Caco-2 (cell line): ENCODE measurements around the gene NCMAP. TPM values are rescaled to one million over a fixed set of nuclear protein-coding genes. Genes with fewer than 3 reads are reported as not detected.

ENCODE experiments used
- BruUV-seq: library from RNA; stranded (reverse); fragments of 400-500 nt; replicated peaks from 2 replicates; lab custom pipeline; 2021; lab: Mats Ljungman, UMichigan
- CTCF ChIA-PET: fragments of 300-600 bp; sonication (Branson Sonifier 250); formaldehyde crosslinking; loops from one replicate; lab custom pipeline; 2022; ENCODE audit warnings: antibody characterized with exemption; lab: Charles Lee
- POLR2A ChIA-PET: fragments of 300-600 bp; sonication (Branson Sonifier 250); formaldehyde crosslinking; loops from one replicate; lab custom pipeline; 2022; ENCODE audit warnings: antibody characterized with exemption; lab: Charles Lee
- DNase-seq, 2 experiments: peaks; one replicate each; pipeline versions ENCODE4 v3.0.0 to v3.0.0-alpha.2; 2020 to 2022
- H3K27me3 ChIP-seq: replicated peaks from 2 replicates; pipeline ENCODE4 v1.6.0; 2011; ENCODE audit warnings: low read length; ENCODE audit not compliant: control insufficient read depth, insufficient read depth
- H3K36me3 ChIP-seq: 2 replicates; pipeline ENCODE4 v1.5.1; 2011; ENCODE audit warnings: low read length; ENCODE audit not compliant: control insufficient read depth, insufficient read depth
- H3K4me1 ChIP-seq: fragments of 250-450 bp; sonication (Bioruptor Pico); 2 replicates; pipeline ENCODE4 v1.5.1; 2020; ENCODE audit warnings: mild to moderate bottlenecking
- H3K4me3 ChIP-seq: 2 replicates; pipeline ENCODE4 v1.5.1; 2011; ENCODE audit warnings: low read depth, mild to moderate bottlenecking, control low read depth, low read length
- H3K9me3 ChIP-seq: fragments of 250-450 bp; sonication (Bioruptor Pico); 2 replicates; pipeline ENCODE4 v1.5.1; 2020; ENCODE audit warnings: mild to moderate bottlenecking, moderate library complexity
- H3K27ac Mint-ChIP-seq: one replicate; pipeline ENCODE4 v1.8.0; 2022; ENCODE audit warnings: mixed read lengths; ENCODE audit not compliant: unreplicated experiment
- H3K27me3 Mint-ChIP-seq: one replicate; pipeline ENCODE4 v1.8.0; 2022; ENCODE audit warnings: mixed read lengths; ENCODE audit not compliant: insufficient read depth, unreplicated experiment
- H3K36me3 Mint-ChIP-seq: one replicate; pipeline ENCODE4 v1.8.0; 2022; ENCODE audit warnings: mild to moderate bottlenecking, mixed read lengths; ENCODE audit not compliant: insufficient read depth, unreplicated experiment
- H3K4me1 Mint-ChIP-seq: one replicate; pipeline ENCODE4 v1.8.0; 2022; ENCODE audit warnings: low read depth, mixed read lengths; ENCODE audit not compliant: unreplicated experiment
- H3K4me3 Mint-ChIP-seq: one replicate; pipeline ENCODE4 v1.8.0; 2022; ENCODE audit warnings: mild to moderate bottlenecking, moderate library complexity, mixed read lengths; ENCODE audit not compliant: unreplicated experiment
- H3K9me3 Mint-ChIP-seq: one replicate; pipeline ENCODE4 v1.8.0; 2022; ENCODE audit warnings: mixed read lengths; ENCODE audit not compliant: unreplicated experiment
- intact Hi-C: fragments of 100-400 bp; cut with micrococcal nuclease; formaldehyde crosslinking; loops from one replicate; pipeline ENCODE4 v1.10.0; 2022; ENCODE audit not compliant: unreplicated experiment
- total RNA-seq: library from RNA; stranded (reverse); gene quantifications from 2 replicates; pipeline ENCODE4 v1.2.3, GENCODE V29; 2022
- TF ChIP-seq, protein P1 (sequence below), 2 experiments: fragments of 200-600 bp in 1 of 2; IDR thresholded peaks; 1 replicate in 1 of 2; 2 replicates in 1 of 2; pipeline versions ENCODE4 v1.5.1 to v1.8.0; 2011 to 2022; ENCODE audit warnings: antibody characterized with exemption in 1 of 2, control low read depth in 1 of 2, inconsistent platforms in 1 of 2, low read depth in 1 of 2, low read length in 1 of 2, mild to moderate bottlenecking in 1 of 2, moderate library complexity in 1 of 2; ENCODE audit not compliant: insufficient read depth in 1 of 2, severe bottlenecking in 1 of 2, unreplicated experiment in 1 of 2

NCMAP gene
- total RNA-seq, 1 experiment from 2014 or later: 0.43 TPM

GRCh38 chr1:24656046-24656445, 100.2 kb downstream of the NCMAP start:
- Mint-ChIP-seq H3K4me1 (no peaks in the 10 kb centered on the region), H3K9me3 (no peaks in the 10 kb centered on the region), H3K27me3 (no peaks in the 10 kb centered on the region), H3K36me3 (peaks cover 79% of the 10 kb centered on the region), H3K27ac (no peak overlapping the region), H3K4me3 (no peak overlapping the region)
- Histone ChIP-seq H3K27me3 (no peaks in the 10 kb centered on the region), H3K36me3 (no peaks in the 10 kb centered on the region; the same call in 1 of the 2 replicates), H3K4me1 (no peaks in the 10 kb centered on the region), H3K4me3 (no peak overlapping the region), H3K9me3 (no peaks in the 10 kb centered on the region)
- ChIA-PET POLR2A (no interaction called here), CTCF (no interaction called here)
- no peak for DNase-seq
- TF ChIP-seq, protein P1, sequence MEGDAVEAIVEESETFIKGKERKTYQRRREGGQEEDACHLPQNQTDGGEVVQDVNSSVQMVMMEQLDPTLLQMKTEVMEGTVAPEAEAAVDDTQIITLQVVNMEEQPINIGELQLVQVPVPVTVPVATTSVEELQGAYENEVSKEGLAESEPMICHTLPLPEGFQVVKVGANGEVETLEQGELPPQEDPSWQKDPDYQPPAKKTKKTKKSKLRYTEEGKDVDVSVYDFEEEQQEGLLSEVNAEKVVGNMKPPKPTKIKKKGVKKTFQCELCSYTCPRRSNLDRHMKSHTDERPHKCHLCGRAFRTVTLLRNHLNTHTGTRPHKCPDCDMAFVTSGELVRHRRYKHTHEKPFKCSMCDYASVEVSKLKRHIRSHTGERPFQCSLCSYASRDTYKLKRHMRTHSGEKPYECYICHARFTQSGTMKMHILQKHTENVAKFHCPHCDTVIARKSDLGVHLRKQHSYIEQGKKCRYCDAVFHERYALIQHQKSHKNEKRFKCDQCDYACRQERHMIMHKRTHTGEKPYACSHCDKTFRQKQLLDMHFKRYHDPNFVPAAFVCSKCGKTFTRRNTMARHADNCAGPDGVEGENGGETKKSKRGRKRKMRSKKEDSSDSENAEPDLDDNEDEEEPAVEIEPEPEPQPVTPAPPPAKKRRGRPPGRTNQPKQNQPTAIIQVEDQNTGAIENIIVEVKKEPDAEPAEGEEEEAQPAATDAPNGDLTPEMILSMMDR (IDR thresholded peaks at IDR 0.05; ENCODE audit: insufficient read depth in 1 of 2, low read depth in 1 of 2, low read length in 1 of 2, severe bottlenecking in 1 of 2, unreplicated experiment in 1 of 2): no peak
- no TSS peak for BruUV-seq
- intact Hi-C loops: no loop called here

DNA sequence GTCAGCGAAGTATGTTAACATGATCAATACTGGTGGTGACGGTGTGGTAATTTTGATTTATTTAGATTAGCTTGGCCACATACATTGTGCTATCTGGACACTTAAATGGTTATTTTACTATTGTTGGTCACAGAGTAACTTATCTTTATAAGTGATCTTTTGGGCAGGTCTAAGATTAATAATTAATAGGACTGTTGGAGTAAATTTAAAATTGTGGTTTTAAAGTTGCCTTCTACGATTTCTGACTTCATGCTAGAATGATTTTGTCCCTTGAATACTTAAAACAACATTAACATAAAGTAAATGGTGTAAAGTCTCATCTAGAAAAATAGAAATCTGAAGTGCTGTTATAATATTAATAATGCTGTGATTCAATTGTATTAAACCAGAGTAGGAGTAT, 101.9 kb downstream of the NCMAP start:
- Histone ChIP-seq H3K4me1 (no peaks in the 10 kb centered on the region), H3K4me3 (no peak overlapping the region), H3K27me3 (no peaks in the 10 kb centered on the region), H3K36me3 (no peaks in the 10 kb centered on the region; the same call in 1 of the 2 replicates), H3K9me3 (no peaks in the 10 kb centered on the region)
- Mint-ChIP-seq H3K4me1 (no peaks in the 10 kb centered on the region), H3K36me3 (peaks cover 77% of the 10 kb centered on the region), H3K27ac (no peak overlapping the region), H3K9me3 (no peaks in the 10 kb centered on the region), H3K27me3 (no peaks in the 10 kb centered on the region), H3K4me3 (no peak overlapping the region)
- BruUV-seq: no TSS peak
- TF ChIP-seq, protein P1 (IDR thresholded peaks at IDR 0.05; ENCODE audit: insufficient read depth in 1 of 2, low read depth in 1 of 2, low read length in 1 of 2, severe bottlenecking in 1 of 2, unreplicated experiment in 1 of 2): no peak
- POLR2A ChIA-PET: no interaction called here
- intact Hi-C loops: no loop called here
- DNase-seq: no peak
- CTCF ChIA-PET: no interaction called here

Other genes starting within 250 kb of the NCMAP start
- 2.3 and 2.7 TPM in 2 replicates for gene GRHL3, start 236.7 kb upstream of the NCMAP start, total RNA-seq
- 6.2 and 8.6 TPM in 2 replicates for gene STPG1, start 142.3 kb upstream of the NCMAP start, total RNA-seq
- 9.2 and 9.7 TPM in 2 replicates for gene NIPAL3, start 140.3 kb upstream of the NCMAP start, total RNA-seq
- gene RCAN3, start 53.3 kb upstream of the NCMAP start, total RNA-seq: 9.9 and 10.2 TPM in 2 replicates
- 126 and 128 TPM in 2 replicates for gene SRRM1, start 87.2 kb downstream of the NCMAP start, total RNA-seq
- 125 and 140 TPM in 2 replicates for gene CLIC4, start 189.4 kb downstream of the NCMAP start, total RNA-seq